Neural crest cell (in vitro differentiated cells): Measurements from ENCODE around the gene JMJD7. TPM values are rescaled to one million over a fixed set of nuclear protein-coding genes. Genes with fewer than 3 reads are reported as not detected.

ENCODE experiments used
- DNase-seq: peaks from one replicate; pipeline ENCODE4 v3.0.0; 2021; ENCODE audit warnings: low read depth, mixed read lengths, low spot score
- H3K27ac Mint-ChIP-seq: one replicate; pipeline ENCODE4 v1.8.0; 2021; ENCODE audit warnings: mild to moderate bottlenecking, mixed read lengths; ENCODE audit not compliant: unreplicated experiment
- H3K27me3 Mint-ChIP-seq: 2 replicates; pipeline ENCODE4 v1.8.0; 2021; ENCODE audit warnings: low read depth, mild to moderate bottlenecking, mixed read lengths
- H3K36me3 Mint-ChIP-seq: 2 replicates; pipeline ENCODE4 v1.8.0; 2021; ENCODE audit warnings: low read depth, mild to moderate bottlenecking, mixed read lengths
- H3K4me1 Mint-ChIP-seq: 2 replicates; pipeline ENCODE4 v1.8.0; 2021; ENCODE audit warnings: mixed read lengths
- H3K4me3 Mint-ChIP-seq: one replicate; pipeline ENCODE4 v1.8.0; 2021; ENCODE audit warnings: mild to moderate bottlenecking, mixed read lengths
- H3K9me3 Mint-ChIP-seq: 2 replicates; pipeline ENCODE4 v1.8.0; 2021; ENCODE audit warnings: mixed read lengths
- total RNA-seq: library from RNA; stranded (reverse); gene quantifications from 2 replicates; pipeline ENCODE4 v1.2.1, GENCODE V29; 2021
- TF ChIP-seq, protein P1 (sequence below): fragments of 200-600 bp; sonication (generic); conservative IDR thresholded peaks from 2 replicates; pipeline ENCODE4 v1.5.0; 2021; ENCODE audit warnings: antibody characterized with exemption, mild to moderate bottlenecking

JMJD7 gene
- total RNA-seq, 1 donor from 2014 or later = 16.6 TPM

- Mint-ChIP-seq H3K36me3 (no peaks in the 10 kb centered on the region), H3K9me3 (no peaks in the 10 kb centered on the region), H3K4me1 (peaks cover 4% of the 10 kb centered on the region), H3K27ac (no peak overlapping the region), H3K4me3 (no peak overlapping the region), H3K27me3 (no peaks in the 10 kb centered on the region)
- TF ChIP-seq, protein P1, sequence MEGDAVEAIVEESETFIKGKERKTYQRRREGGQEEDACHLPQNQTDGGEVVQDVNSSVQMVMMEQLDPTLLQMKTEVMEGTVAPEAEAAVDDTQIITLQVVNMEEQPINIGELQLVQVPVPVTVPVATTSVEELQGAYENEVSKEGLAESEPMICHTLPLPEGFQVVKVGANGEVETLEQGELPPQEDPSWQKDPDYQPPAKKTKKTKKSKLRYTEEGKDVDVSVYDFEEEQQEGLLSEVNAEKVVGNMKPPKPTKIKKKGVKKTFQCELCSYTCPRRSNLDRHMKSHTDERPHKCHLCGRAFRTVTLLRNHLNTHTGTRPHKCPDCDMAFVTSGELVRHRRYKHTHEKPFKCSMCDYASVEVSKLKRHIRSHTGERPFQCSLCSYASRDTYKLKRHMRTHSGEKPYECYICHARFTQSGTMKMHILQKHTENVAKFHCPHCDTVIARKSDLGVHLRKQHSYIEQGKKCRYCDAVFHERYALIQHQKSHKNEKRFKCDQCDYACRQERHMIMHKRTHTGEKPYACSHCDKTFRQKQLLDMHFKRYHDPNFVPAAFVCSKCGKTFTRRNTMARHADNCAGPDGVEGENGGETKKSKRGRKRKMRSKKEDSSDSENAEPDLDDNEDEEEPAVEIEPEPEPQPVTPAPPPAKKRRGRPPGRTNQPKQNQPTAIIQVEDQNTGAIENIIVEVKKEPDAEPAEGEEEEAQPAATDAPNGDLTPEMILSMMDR = no peak
- no peak for DNase-seq
Observed at GRCh38 chr15:41813426-41813825, 14.5 kb upstream of the JMJD7 start.

DNA sequence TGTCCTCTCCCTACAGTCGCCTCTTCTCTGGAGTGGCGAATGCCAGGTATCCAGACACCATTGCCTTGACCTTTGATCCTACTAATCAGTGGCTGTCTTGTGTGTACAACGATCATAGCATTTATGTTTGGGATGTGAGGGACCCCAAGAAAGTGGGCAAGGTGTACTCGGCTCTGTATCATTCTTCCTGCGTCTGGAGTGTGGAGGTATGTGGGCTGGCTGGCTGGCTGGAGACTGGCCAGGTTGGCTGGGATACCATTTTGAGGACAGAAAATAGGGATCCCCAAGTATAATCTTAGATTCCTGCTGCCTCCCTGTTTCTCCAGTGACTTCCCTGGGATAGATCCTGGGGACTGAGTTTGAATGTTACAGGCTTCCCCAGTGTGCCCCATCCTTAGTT, 13.4 kb upstream of the JMJD7 start:
- TF ChIP-seq, protein P1 = no peak
- no peak overlapping the region for H3K27ac Mint-ChIP-seq

DNA sequence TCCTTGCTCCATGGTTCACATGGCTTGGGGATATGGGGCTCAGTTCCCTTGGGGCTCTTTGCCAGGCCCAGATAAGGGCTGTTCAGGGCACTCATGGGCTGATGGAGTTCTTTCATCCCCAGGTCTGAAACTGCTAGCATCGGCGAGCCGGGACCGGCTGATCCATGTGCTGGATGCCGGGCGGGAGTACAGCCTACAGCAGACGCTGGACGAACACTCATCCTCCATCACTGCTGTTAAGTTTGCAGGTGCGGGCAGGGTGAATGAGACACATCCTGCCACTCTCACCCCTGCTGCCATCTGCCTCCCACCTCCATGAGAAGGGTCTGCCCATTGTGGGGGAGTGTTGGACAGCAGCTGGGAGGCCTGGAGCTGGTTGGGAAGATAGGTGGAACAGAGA, 11.1 kb upstream of the JMJD7 start:
- Mint-ChIP-seq H3K4me3 (no peak overlapping the region), H3K4me1 (no peaks in the 10 kb centered on the region), H3K27ac (no peak overlapping the region), H3K9me3 (no peaks in the 10 kb centered on the region), H3K27me3 (no peaks in the 10 kb centered on the region), H3K36me3 (no peaks in the 10 kb centered on the region)
- no peak for DNase-seq
- TF ChIP-seq, protein P1 = no peak

More for the DNA sequence above, 13.4 kb upstream of the JMJD7 start:
- Mint-ChIP-seq H3K4me3 (no peak overlapping the region), H3K9me3 (no peaks in the 10 kb centered on the region), H3K4me1 (peaks cover 4% of the 10 kb centered on the region), H3K27me3 (no peaks in the 10 kb centered on the region), H3K36me3 (no peaks in the 10 kb centered on the region)
- no peak for DNase-seq

DNA sequence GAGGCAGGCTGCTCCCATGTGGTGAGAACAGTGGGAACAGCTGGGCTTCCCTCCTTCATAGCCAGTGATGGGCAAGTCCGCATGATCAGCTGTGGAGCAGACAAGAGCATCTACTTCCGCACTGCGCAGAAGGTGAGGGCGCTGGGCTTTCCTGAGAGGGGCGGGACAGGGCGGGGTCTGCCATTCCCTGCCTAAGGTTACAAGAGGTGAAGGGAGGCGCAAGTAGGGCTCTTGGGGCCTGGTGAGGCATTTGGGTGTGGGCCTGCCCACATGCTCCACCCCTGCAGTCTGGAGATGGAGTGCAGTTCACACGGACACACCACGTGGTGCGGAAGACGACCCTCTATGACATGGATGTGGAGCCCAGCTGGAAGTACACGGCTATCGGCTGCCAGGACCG, 10.6 kb upstream of the JMJD7 start:
- TF ChIP-seq, protein P1 = no peak
- Mint-ChIP-seq H3K27me3 (no peaks in the 10 kb centered on the region), H3K4me3 (no peak overlapping the region), H3K9me3 (no peaks in the 10 kb centered on the region), H3K4me1 (no peaks in the 10 kb centered on the region), H3K27ac (no peak overlapping the region), H3K36me3 (no peaks in the 10 kb centered on the region)
- no peak for DNase-seq

DNA sequence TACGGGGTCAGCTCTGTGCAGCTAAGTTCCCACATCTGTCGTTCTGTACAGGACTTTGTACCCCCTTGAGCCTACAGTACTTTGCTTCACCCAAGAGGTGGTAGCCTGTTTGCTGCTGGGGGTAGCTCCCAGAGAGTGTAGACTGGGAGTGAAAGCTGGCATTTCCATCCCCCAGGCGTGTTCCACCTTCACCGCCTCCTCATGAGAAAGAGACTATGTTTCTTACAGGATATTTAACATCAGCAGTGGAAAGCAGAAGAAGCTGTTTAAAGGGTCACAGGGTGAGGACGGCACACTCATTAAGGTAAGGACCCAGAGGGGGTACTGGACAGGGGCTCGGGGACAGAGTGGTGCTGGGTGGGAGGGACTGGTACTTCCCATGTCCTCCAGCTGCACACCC, 10.1 kb upstream of the JMJD7 start:
- Mint-ChIP-seq H3K27ac (no peak overlapping the region), H3K4me3 (no peak overlapping the region), H3K27me3 (no peaks in the 10 kb centered on the region), H3K4me1 (no peaks in the 10 kb centered on the region), H3K9me3 (no peaks in the 10 kb centered on the region), H3K36me3 (no peaks in the 10 kb centered on the region)
- TF ChIP-seq, protein P1 = no peak
- no peak for DNase-seq
